ENCODE measurements around the gene SASH3. TPM values are rescaled to one million over a fixed set of nuclear protein-coding genes. Genes with fewer than 3 reads are reported as not detected.

Gene SASH3
- total and polyA plus RNA-seq, 2 donors from 2014 or later: 1.9 to 18.3 TPM

DNA sequence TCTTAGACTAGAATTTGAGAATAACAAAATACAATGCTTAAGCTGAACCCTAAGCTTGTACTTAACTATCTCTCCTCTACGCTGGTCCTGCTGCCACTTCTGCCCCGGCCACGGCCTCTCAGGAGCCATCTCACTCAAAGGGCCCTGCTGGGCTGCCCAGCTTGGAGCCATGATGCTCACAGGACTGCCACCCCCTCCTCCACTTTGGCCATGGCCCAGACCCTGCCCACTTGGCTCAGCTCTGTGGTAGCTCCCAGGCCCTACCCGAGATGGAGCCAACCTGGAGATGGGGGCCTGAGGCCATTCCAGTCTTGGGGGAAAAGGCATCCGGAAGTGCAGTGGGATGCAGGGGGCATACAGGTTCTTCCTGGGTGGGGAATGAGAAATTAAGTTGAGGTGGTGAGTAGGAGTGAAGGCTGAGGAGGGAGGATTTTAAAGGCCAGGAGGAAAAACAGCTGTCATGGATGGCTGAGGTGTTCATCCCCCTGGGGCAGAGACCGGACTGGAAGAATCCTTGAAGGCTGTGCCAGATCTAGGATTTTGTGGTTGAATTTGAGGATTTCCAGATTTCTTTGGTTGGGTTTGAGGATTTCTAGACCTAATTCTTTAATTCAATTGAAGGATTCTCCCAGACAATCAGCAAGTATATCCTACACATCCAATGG is 824 bp downstream of the SASH3 start:
- DNase-seq: peak in 1 of 5 donors; percentile 56
- Histone ChIP-seq H3K4me1 (ENCODE audit: control insufficient read depth in 2 of 3, insufficient read depth in 2 of 3, low read depth in 1 of 3, low read length in 3 of 3) (no peaks in the 10 kb centered on the region), H3K36me3 (ENCODE audit: control insufficient read depth in 2 of 3, insufficient read depth in 3 of 3, low read length in 3 of 3) (no peaks in the 10 kb centered on the region), H3K4me3 (ENCODE audit: low read length in 3 of 3) (no peak overlapping the region), H3K9ac (ENCODE audit: low read length in 3 of 3) (no peak overlapping the region), H3K9me3 (ENCODE audit: control insufficient read depth in 2 of 3, insufficient read depth in 1 of 3, low read length in 3 of 3) (no peaks in the 10 kb centered on the region), H3K27ac (ENCODE audit: low read depth in 2 of 2, low read length in 2 of 2) (no peak overlapping the region), H3K27me3 (ENCODE audit: control insufficient read depth, insufficient read depth, low read length) (no peaks in the 10 kb centered on the region)
- TF ChIP-seq, protein P1, sequence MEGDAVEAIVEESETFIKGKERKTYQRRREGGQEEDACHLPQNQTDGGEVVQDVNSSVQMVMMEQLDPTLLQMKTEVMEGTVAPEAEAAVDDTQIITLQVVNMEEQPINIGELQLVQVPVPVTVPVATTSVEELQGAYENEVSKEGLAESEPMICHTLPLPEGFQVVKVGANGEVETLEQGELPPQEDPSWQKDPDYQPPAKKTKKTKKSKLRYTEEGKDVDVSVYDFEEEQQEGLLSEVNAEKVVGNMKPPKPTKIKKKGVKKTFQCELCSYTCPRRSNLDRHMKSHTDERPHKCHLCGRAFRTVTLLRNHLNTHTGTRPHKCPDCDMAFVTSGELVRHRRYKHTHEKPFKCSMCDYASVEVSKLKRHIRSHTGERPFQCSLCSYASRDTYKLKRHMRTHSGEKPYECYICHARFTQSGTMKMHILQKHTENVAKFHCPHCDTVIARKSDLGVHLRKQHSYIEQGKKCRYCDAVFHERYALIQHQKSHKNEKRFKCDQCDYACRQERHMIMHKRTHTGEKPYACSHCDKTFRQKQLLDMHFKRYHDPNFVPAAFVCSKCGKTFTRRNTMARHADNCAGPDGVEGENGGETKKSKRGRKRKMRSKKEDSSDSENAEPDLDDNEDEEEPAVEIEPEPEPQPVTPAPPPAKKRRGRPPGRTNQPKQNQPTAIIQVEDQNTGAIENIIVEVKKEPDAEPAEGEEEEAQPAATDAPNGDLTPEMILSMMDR (IDR thresholded peaks at IDR 0.05; ENCODE audit: borderline replicate concordance, extremely low read depth, insufficient read depth): no peak
- intact Hi-C loops (cut with DNase I): no loop called here
- FAIRE-seq: no peak

DNA sequence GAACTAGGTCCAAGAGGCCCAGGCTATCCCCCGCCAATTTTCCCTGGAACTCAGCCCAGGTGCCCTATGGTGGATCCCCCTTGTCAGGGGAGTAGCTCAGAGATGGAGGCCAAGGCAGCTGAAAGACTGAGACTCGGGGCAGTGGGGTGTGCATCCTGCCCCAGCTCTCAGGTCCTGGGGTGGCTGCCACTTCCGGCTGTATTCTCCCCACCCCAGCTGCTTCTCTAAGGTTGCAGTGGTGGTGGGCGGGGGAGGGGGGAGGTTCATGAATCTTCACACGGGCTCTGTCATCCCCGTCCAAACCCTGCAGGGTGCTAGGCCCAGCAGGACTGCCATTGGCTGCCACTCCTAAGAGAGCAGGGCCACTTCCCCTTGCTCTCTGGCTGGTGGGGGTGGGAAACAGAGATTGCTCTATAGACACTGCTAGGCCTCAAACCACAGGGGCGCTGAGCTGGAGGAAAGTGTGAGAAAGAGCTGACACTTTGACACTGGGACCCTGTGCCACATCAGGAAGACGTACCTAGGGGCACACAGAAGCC is 1.5 kb downstream of the SASH3 start:
- FAIRE-seq: no peak
- peak in 1 of 5 donors; percentile 78 for DNase-seq
- Histone ChIP-seq H3K27ac (ENCODE audit: low read depth in 2 of 2, low read length in 2 of 2) (no peak overlapping the region), H3K9ac (ENCODE audit: low read length in 3 of 3) (no peak overlapping the region), H3K27me3 (ENCODE audit: control insufficient read depth, insufficient read depth, low read length) (no peaks in the 10 kb centered on the region), H3K36me3 (ENCODE audit: control insufficient read depth in 2 of 3, insufficient read depth in 3 of 3, low read length in 3 of 3) (no peaks in the 10 kb centered on the region), H3K4me3 (ENCODE audit: low read length in 3 of 3) (no peak overlapping the region), H3K9me3 (ENCODE audit: control insufficient read depth in 2 of 3, insufficient read depth in 1 of 3, low read length in 3 of 3) (no peaks in the 10 kb centered on the region), H3K4me1 (ENCODE audit: control insufficient read depth in 2 of 3, insufficient read depth in 2 of 3, low read depth in 1 of 3, low read length in 3 of 3) (no peaks in the 10 kb centered on the region)
- TF ChIP-seq, protein P1 (IDR thresholded peaks at IDR 0.05; ENCODE audit: borderline replicate concordance, extremely low read depth, insufficient read depth): no peak
- intact Hi-C loops (cut with DNase I): no loop called here

DNA sequence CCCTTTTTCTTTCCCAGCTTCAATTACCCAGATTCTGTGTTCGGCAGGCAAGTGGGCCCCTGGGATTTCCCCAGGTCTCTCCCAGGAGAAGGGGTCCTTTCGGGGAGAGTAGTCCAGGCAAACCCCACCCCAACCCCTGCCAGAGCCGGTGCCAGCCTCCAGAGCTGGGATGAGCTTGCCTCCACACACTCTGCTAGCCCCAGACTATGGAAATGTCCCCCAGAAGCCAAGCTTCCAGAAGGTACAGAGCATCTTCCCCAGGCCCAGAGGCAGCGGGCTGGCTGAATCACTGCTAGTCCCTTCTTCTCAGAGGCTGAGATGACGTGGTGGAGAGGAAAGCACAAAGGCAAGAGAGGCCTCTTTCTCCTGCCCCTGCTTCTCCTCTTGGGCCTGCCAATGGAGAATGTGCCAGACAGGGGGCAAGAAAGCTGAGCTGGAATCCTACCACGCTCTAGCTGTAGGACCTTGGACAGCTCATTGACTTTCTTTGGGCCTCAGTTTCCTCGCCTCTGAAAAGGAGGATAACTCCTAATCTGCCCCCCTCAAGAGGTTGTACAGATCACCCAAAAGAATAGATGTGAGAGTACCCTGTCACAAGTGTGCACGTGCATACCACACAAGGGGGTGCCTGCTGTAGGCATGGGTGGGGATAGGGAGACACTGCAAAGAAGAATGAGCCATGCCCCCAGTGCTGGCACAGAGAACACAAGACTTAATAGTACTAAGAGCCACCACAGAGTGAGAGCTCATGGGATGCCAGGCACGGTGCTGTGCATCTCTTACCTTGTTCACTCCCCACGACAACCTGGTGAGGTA is 2.1 kb downstream of the SASH3 start:
- FAIRE-seq: no peak

More for the DNA sequence above, 2.1 kb downstream of the SASH3 start:
- TF ChIP-seq, protein P1 (IDR thresholded peaks at IDR 0.05; ENCODE audit: borderline replicate concordance, extremely low read depth, insufficient read depth): no peak
- Histone ChIP-seq H3K27ac (ENCODE audit: low read depth in 2 of 2, low read length in 2 of 2) (no peak overlapping the region), H3K36me3 (ENCODE audit: control insufficient read depth in 2 of 3, insufficient read depth in 3 of 3, low read length in 3 of 3) (no peaks in the 10 kb centered on the region), H3K4me3 (ENCODE audit: low read length in 3 of 3) (no peak overlapping the region), H3K27me3 (ENCODE audit: control insufficient read depth, insufficient read depth, low read length) (no peaks in the 10 kb centered on the region), H3K9me3 (ENCODE audit: control insufficient read depth in 2 of 3, insufficient read depth in 1 of 3, low read length in 3 of 3) (no peaks in the 10 kb centered on the region), H3K4me1 (ENCODE audit: control insufficient read depth in 2 of 3, insufficient read depth in 2 of 3, low read depth in 1 of 3, low read length in 3 of 3) (no peaks in the 10 kb centered on the region), H3K9ac (ENCODE audit: low read length in 3 of 3) (no peak overlapping the region)
- intact Hi-C loops (cut with DNase I): no loop called here
- DNase-seq: peak in 1 of 5 donors; percentile 62
